ENCODE measurements around the gene MRGPRG. TPM values are rescaled to one million over a fixed set of nuclear protein-coding genes. Genes with fewer than 3 reads are reported as not detected.

Gene MRGPRG
- total RNA-seq, 3 donors from 2014 or later = not detected

GRCh38 chr11:3177931-3178330 is 40.7 kb downstream of the MRGPRG start:
- no peak for ATAC-seq
- intact Hi-C loops (cut with DNase I, micrococcal nuclease) = loop anchor here in 1 of 2 donors (10.0 kb wide), 1 partner anchor 53 kb away; no protein-coding TSS in a partner anchor
- no peak for DNase-seq
- no peaks in the 10 kb centered on the region for H3K36me3 ChIP-seq (ENCODE audit: low read depth)
- no peaks in the 10 kb centered on the region for H3K4me1 ChIP-seq (ENCODE audit: low read depth)
- H3K4me3 ChIP-seq = no peak overlapping the region
- no peak for TF ChIP-seq CTCF (IDR thresholded peaks at IDR 0.05)
- peaks cover 6% of the 10 kb centered on the region for H3K9me3 ChIP-seq

- no peak overlapping the region for H3K4me3 ChIP-seq
- no peak for TF ChIP-seq CTCF (IDR thresholded peaks at IDR 0.05)
- no peak for ATAC-seq
- DNase-seq = no peak
- no peaks in the 10 kb centered on the region for H3K36me3 ChIP-seq (ENCODE audit: low read depth)
- peaks cover 6% of the 10 kb centered on the region for H3K9me3 ChIP-seq
- intact Hi-C loops (cut with DNase I, micrococcal nuclease) = loop anchor here in 1 of 2 donors (10.0 kb wide), 1 partner anchor 52 kb away; no protein-coding TSS in a partner anchor
- H3K4me1 ChIP-seq (ENCODE audit: low read depth) = no peaks in the 10 kb centered on the region
These were observed 42.1 kb downstream of the MRGPRG start for GRCh38 chr11:3176487-3176886.

GRCh38 chr11:3175194-3175593 is 43.4 kb downstream of the MRGPRG start:
- H3K9me3 ChIP-seq = peaks cover 6% of the 10 kb centered on the region
- no peak for ATAC-seq
- no peak for DNase-seq
- H3K4me3 ChIP-seq = no peak overlapping the region
- intact Hi-C loops (cut with DNase I, micrococcal nuclease) = loop anchor here in 1 of 2 donors (10.0 kb wide), 1 partner anchor 50 kb away; no protein-coding TSS in a partner anchor
- TF ChIP-seq CTCF (IDR thresholded peaks at IDR 0.05) = no peak
- no peaks in the 10 kb centered on the region for H3K36me3 ChIP-seq (ENCODE audit: low read depth)
- no peaks in the 10 kb centered on the region for H3K4me1 ChIP-seq (ENCODE audit: low read depth)

GRCh38 chr11:3174387-3174786 is 44.2 kb downstream of the MRGPRG start:
- DNase-seq (no peak), ATAC-seq (no peak)
- intact Hi-C loops (cut with DNase I, micrococcal nuclease) = loop anchor here in 1 of 2 donors (10.0 kb wide), 1 partner anchor 50 kb away; no protein-coding TSS in a partner anchor
- no peak for TF ChIP-seq CTCF (IDR thresholded peaks at IDR 0.05)
- no peak overlapping the region for H3K4me3 ChIP-seq
- peaks cover 6% of the 10 kb centered on the region for H3K9me3 ChIP-seq
- no peaks in the 10 kb centered on the region for H3K4me1 ChIP-seq (ENCODE audit: low read depth)
- H3K36me3 ChIP-seq (ENCODE audit: low read depth) = no peaks in the 10 kb centered on the region

- intact Hi-C loops (cut with DNase I, micrococcal nuclease) = loop anchor here in 1 of 2 donors (10.0 kb wide), 1 partner anchor 49 kb away; no protein-coding TSS in a partner anchor
- H3K9me3 ChIP-seq = peaks cover 6% of the 10 kb centered on the region
- no peaks in the 10 kb centered on the region for H3K4me1 ChIP-seq (ENCODE audit: low read depth)
- ATAC-seq (no peak), DNase-seq (no peak)
- no peak for TF ChIP-seq CTCF (IDR thresholded peaks at IDR 0.05)
- H3K36me3 ChIP-seq (ENCODE audit: low read depth) = no peaks in the 10 kb centered on the region
- H3K4me3 ChIP-seq = no peak overlapping the region
These were observed 44.8 kb downstream of the MRGPRG start for GRCh38 chr11:3173795-3174194.
